ENCODE results near the gene RNF152.

RNF152 gene

GRCh38 chr18:61893971-61894750, 1.4 kb upstream of the RNF152 start:
- DNase-seq = peak; percentile 63 to 68

- DNase-seq = peak; percentile 3 to 7
Measured at GRCh38 chr18:61893309-61893970, 633 bp upstream of the RNF152 start.

GRCh38 chr18:61891894-61892293, 913 bp downstream of the RNF152 start:
- no peak for DNase-seq

- DNase-seq = no peak
Measured at GRCh38 chr18:61891271-61891670, 1.5 kb downstream of the RNF152 start.

GRCh38 chr18:61890344-61890743, 2.5 kb downstream of the RNF152 start:
- no peak for DNase-seq

- no peak for DNase-seq
Measured at GRCh38 chr18:61889541-61889940, 3.3 kb downstream of the RNF152 start.

- no peak for DNase-seq
Measured at GRCh38 chr18:61888622-61889021, 4.2 kb downstream of the RNF152 start.

GRCh38 chr18:61887838-61888237, 5.0 kb downstream of the RNF152 start:
- DNase-seq = no peak

- DNase-seq = no peak
Measured at GRCh38 chr18:61883547-61883946, 9.3 kb downstream of the RNF152 start.

- no peak for DNase-seq
Measured at GRCh38 chr18:61882296-61883004, 10.4 kb downstream of the RNF152 start.

- DNase-seq = no peak
Measured at GRCh38 chr18:61876899-61877298, 15.9 kb downstream of the RNF152 start.

GRCh38 chr18:61870151-61870550, 22.7 kb downstream of the RNF152 start:
- no peak for DNase-seq

- DNase-seq = no peak
Measured at GRCh38 chr18:61869636-61870035, 23.2 kb downstream of the RNF152 start.

- no peak for DNase-seq
Measured at GRCh38 chr18:61865466-61866175, 27.2 kb downstream of the RNF152 start.

- no peak for DNase-seq
Measured at GRCh38 chr18:61861372-61861771, 31.4 kb downstream of the RNF152 start.

- DNase-seq = no peak
Measured at GRCh38 chr18:61860302-61860701, 32.5 kb downstream of the RNF152 start.

- DNase-seq = no peak
Measured at GRCh38 chr18:61859113-61859512, 33.7 kb downstream of the RNF152 start.

- no peak for DNase-seq
Measured at GRCh38 chr18:61856678-61857077, 36.1 kb downstream of the RNF152 start.

GRCh38 chr18:61855449-61856378, 37.1 kb downstream of the RNF152 start:
- no peak for DNase-seq

- DNase-seq = no peak
Measured at GRCh38 chr18:61854578-61855448, 38.0 kb downstream of the RNF152 start.

- DNase-seq = no peak
Measured at GRCh38 chr18:61853855-61854254, 39.0 kb downstream of the RNF152 start.

Data from CD4-positive, alpha-beta T cell treated with Interleukin-1 beta for 1 hour (primary cell).